ENCODE results near the gene ARL15.

ARL15 gene

GRCh38 chr5:53950621-53951020, 359.8 kb downstream of the ARL15 start:
- in situ Hi-C loops (cut with HindIII; ENCODE audit: low sequenced_read_pairs) = no loop called here
- no peak for TF ChIP-seq CTCF (IDR thresholded peaks at IDR 0.05; ENCODE audit: low read depth, low read length, missing control alignments)
- no peak for DNase-seq (ENCODE audit: low read depth)
- H3K4me3 ChIP-seq (ENCODE audit: low read depth, low read length) = no peak overlapping the region

- DNase-seq (ENCODE audit: low read depth) = no peak
- no peak for TF ChIP-seq CTCF (IDR thresholded peaks at IDR 0.05; ENCODE audit: low read depth, low read length, missing control alignments)
- no peak overlapping the region for H3K4me3 ChIP-seq (ENCODE audit: low read depth, low read length)
- in situ Hi-C loops (cut with HindIII; ENCODE audit: low sequenced_read_pairs) = no loop called here
Measured at GRCh38 chr5:53948598-53948997, 361.8 kb downstream of the ARL15 start.

GRCh38 chr5:53946405-53947100, 363.8 kb downstream of the ARL15 start:
- no peak for TF ChIP-seq CTCF (IDR thresholded peaks at IDR 0.05; ENCODE audit: low read depth, low read length, missing control alignments)

GRCh38 chr5:53944981-53945380, 365.4 kb downstream of the ARL15 start:
- no peak for DNase-seq (ENCODE audit: low read depth)
- in situ Hi-C loops (cut with HindIII; ENCODE audit: low sequenced_read_pairs) = loop anchor here (5.0 kb wide), 1 partner anchor 87 kb away; no protein-coding TSS in a partner anchor
- TF ChIP-seq CTCF (IDR thresholded peaks at IDR 0.05; ENCODE audit: low read depth, low read length, missing control alignments) = no peak
- no peak overlapping the region for H3K4me3 ChIP-seq (ENCODE audit: low read depth, low read length)

More at GRCh38 chr5:53946405-53947100, 363.8 kb downstream of the ARL15 start:
- no peak for DNase-seq (ENCODE audit: low read depth)
- no peak overlapping the region for H3K4me3 ChIP-seq (ENCODE audit: low read depth, low read length)
- in situ Hi-C loops (cut with HindIII; ENCODE audit: low sequenced_read_pairs) = no loop called here

GRCh38 chr5:53943938-53944337, 366.4 kb downstream of the ARL15 start:
- in situ Hi-C loops (cut with HindIII; ENCODE audit: low sequenced_read_pairs) = loop anchor here (5.0 kb wide), 1 partner anchor 88 kb away; no protein-coding TSS in a partner anchor
- no peak for TF ChIP-seq CTCF (IDR thresholded peaks at IDR 0.05; ENCODE audit: low read depth, low read length, missing control alignments)
- H3K4me3 ChIP-seq (ENCODE audit: low read depth, low read length) = no peak overlapping the region
- no peak for DNase-seq (ENCODE audit: low read depth)

- DNase-seq (ENCODE audit: low read depth) = no peak
- no peak overlapping the region for H3K4me3 ChIP-seq (ENCODE audit: low read depth, low read length)
- TF ChIP-seq CTCF (IDR thresholded peaks at IDR 0.05; ENCODE audit: low read depth, low read length, missing control alignments) = no peak
- in situ Hi-C loops (cut with HindIII; ENCODE audit: low sequenced_read_pairs) = loop anchor here (5.0 kb wide), 1 partner anchor 90 kb away; no protein-coding TSS in a partner anchor
Measured at GRCh38 chr5:53942724-53943123, 367.6 kb downstream of the ARL15 start.

All from astrocyte of the cerebellum (primary cell).